Prostate gland (tissue), 2 donors: ENCODE measurements around the gene ANKRD44. TPM values are rescaled to one million over a fixed set of nuclear protein-coding genes. Genes with fewer than 3 reads are reported as not detected.

Source experiments
- DNase-seq: peaks from one replicate; pipeline ENCODE4 v3.0.0-alpha.2; 2019; ENCODE audit warnings: low spot score
- H3K27ac ChIP-seq, 2 donors: fragments of 200-600 bp; sonication (generic); 2 replicates each; pipeline ENCODE4 v1.5.1; 2017 to 2019
- H3K27me3 ChIP-seq: fragments of 200-600 bp; sonication (generic); replicated peaks from 2 replicates; pipeline ENCODE4 v1.5.1; 2019; ENCODE audit not compliant: insufficient read depth
- H3K36me3 ChIP-seq, 2 donors: fragments of 200-600 bp; sonication (generic); 1 replicate in 1 of 2; 2 replicates in 1 of 2; pipeline versions ENCODE4 v1.5.1 to v1.8.1; 2017 to 2019
- H3K4me1 ChIP-seq: fragments of 200-600 bp; sonication (generic); replicated peaks from 2 replicates; pipeline ENCODE4 v1.5.1; 2019
- H3K4me3 ChIP-seq, 2 donors: fragments of 200-600 bp; sonication (generic); 2 replicates each; pipeline ENCODE4 v1.5.1; 2017 to 2019
- H3K9me3 ChIP-seq: fragments of 200-600 bp; sonication (generic); 2 replicates; pipeline ENCODE4 v1.5.1; 2017
- CTCF ChIP-seq, 4 experiments: fragments of 200-600 bp in 2 of 4; fragments of 450-650 bp in 2 of 4; sonication (generic) in 2 of 4; IDR thresholded peaks; 1 replicate in 3 of 4; 2 replicates in 1 of 4; pipeline ENCODE4 v1.5.1; 2016 to 2019; ENCODE audit warnings: antibody characterized with exemption in 4 of 4, mild to moderate bottlenecking in 2 of 4, moderate library complexity in 2 of 4
- POLR2A ChIP-seq: fragments of 450-650 bp; IDR thresholded peaks from one replicate; pipeline ENCODE4 v1.6.1; 2016; ENCODE audit warnings: antibody characterized with exemption, mild to moderate bottlenecking
- POLR2AphosphoS5 ChIP-seq: sonication (generic); formaldehyde crosslinking; IDR thresholded peaks from one replicate; pipeline ENCODE4 v1.6.1; 2017; ENCODE audit warnings: antibody characterized with exemption
- WGBS: methylation state at CpG from one replicate; pipeline ENCODE4 v1.1.5; 2018; 5-methylcytosine and 5-hydroxymethylcytosine counted together
- intact Hi-C: fragments of 100-400 bp; cut with DNase I; formaldehyde crosslinking; loops from one replicate; pipeline ENCODE4 v1.14.2; 2022
- total RNA-seq, 2 donors: library from RNA; depleted of rRNA; stranded (reverse); fragments of >200 nt; gene quantifications; one replicate each; pipeline ENCODE4 v1.1.0, GENCODE V29; 2016

The ANKRD44 gene
- total RNA-seq, 2 donors from 2014 or later = 6.0 to 11.2 TPM

GRCh38 chr2:197308585-197308984 lies 2.0 kb downstream of the ANKRD44 start:
- H3K27ac ChIP-seq = no peak overlapping the region
- H3K4me3 ChIP-seq = no peak overlapping the region
- intact Hi-C loops = loop anchor here (5.0 kb wide), 1 partner anchor 51 kb away; no protein-coding TSS in a partner anchor
- no peaks in the 10 kb centered on the region for H3K4me1 ChIP-seq
- H3K36me3 ChIP-seq = no peaks in the 10 kb centered on the region
- DNase-seq = no peak
- no peaks in the 10 kb centered on the region for H3K27me3 ChIP-seq
- TF ChIP-seq POLR2A (no peak), CTCF (IDR thresholded peaks at IDR 0.05) (no peak)
- 77% methylated on average over 2 of the region's 2 CpGs for WGBS
- no peaks in the 10 kb centered on the region for H3K9me3 ChIP-seq

- no peaks in the 10 kb centered on the region for H3K9me3 ChIP-seq
- no peaks in the 10 kb centered on the region for H3K4me1 ChIP-seq
- H3K36me3 ChIP-seq = no peaks in the 10 kb centered on the region
- intact Hi-C loops = loop anchor here (5.0 kb wide), 1 partner anchor 51 kb away; no protein-coding TSS in a partner anchor
- H3K27ac ChIP-seq = no peak overlapping the region
- TF ChIP-seq POLR2AphosphoS5 = no peak
- TF ChIP-seq POLR2A = no peak
- no peak for TF ChIP-seq CTCF (IDR thresholded peaks at IDR 0.05)
- 91% methylated on average over 7 of the region's 7 CpGs for WGBS
- DNase-seq = no peak
- H3K4me3 ChIP-seq = no peak overlapping the region
- H3K27me3 ChIP-seq = no peaks in the 10 kb centered on the region
Observed at GRCh38 chr2:197307933-197308521, 2.6 kb downstream of the ANKRD44 start.

- Histone ChIP-seq H3K27me3 (no peaks in the 10 kb centered on the region), H3K36me3 (no peaks in the 10 kb centered on the region), H3K9me3 (no peaks in the 10 kb centered on the region), H3K27ac (no peak overlapping the region), H3K4me1 (no peaks in the 10 kb centered on the region), H3K4me3 (no peak overlapping the region)
- DNase-seq = no peak
- intact Hi-C loops = loop anchor here (5.0 kb wide), 1 partner anchor 50 kb away; no protein-coding TSS in a partner anchor
- no peak for TF ChIP-seq POLR2A
- no peak for TF ChIP-seq CTCF (IDR thresholded peaks at IDR 0.05)
- TF ChIP-seq POLR2AphosphoS5 = no peak
- 82% methylated on average over 1 of the region's 1 CpG for WGBS
Observed at GRCh38 chr2:197307236-197307932, 3.2 kb downstream of the ANKRD44 start.

- DNase-seq = peak; percentile 46
- H3K4me3 ChIP-seq = no peak overlapping the region
- 43% methylated on average over 3 of the region's 3 CpGs for WGBS
- H3K4me1 ChIP-seq = no peaks in the 10 kb centered on the region
- TF ChIP-seq POLR2AphosphoS5 = peak; percentile 15
- TF ChIP-seq CTCF (IDR thresholded peaks at IDR 0.05) = no peak
- intact Hi-C loops = loop anchor here (5.0 kb wide), 1 partner anchor 49 kb away; no protein-coding TSS in a partner anchor
- no peak overlapping the region for H3K27ac ChIP-seq
- H3K9me3 ChIP-seq = no peaks in the 10 kb centered on the region
- no peaks in the 10 kb centered on the region for H3K27me3 ChIP-seq
- H3K36me3 ChIP-seq = no peaks in the 10 kb centered on the region
Observed at GRCh38 chr2:197306696-197307040, 3.9 kb downstream of the ANKRD44 start.
